HG03175 (cell line): Measurements from ENCODE around the gene ATP6V0A1.
"Not testable (repeated sequence)": the region's sequence is repeated elsewhere in the genome, so short reads cannot be mapped to it uniquely, and the experiment has no call there.

Experiments used
- ATAC-seq: cut with Tn5 transposase; IDR thresholded peaks from one replicate; pipeline ENCODE4 v1.9.1; 2021; ENCODE audit warnings: mild to moderate bottlenecking, moderate library complexity; ENCODE audit not compliant: unreplicated experiment

Gene ATP6V0A1

DNA sequence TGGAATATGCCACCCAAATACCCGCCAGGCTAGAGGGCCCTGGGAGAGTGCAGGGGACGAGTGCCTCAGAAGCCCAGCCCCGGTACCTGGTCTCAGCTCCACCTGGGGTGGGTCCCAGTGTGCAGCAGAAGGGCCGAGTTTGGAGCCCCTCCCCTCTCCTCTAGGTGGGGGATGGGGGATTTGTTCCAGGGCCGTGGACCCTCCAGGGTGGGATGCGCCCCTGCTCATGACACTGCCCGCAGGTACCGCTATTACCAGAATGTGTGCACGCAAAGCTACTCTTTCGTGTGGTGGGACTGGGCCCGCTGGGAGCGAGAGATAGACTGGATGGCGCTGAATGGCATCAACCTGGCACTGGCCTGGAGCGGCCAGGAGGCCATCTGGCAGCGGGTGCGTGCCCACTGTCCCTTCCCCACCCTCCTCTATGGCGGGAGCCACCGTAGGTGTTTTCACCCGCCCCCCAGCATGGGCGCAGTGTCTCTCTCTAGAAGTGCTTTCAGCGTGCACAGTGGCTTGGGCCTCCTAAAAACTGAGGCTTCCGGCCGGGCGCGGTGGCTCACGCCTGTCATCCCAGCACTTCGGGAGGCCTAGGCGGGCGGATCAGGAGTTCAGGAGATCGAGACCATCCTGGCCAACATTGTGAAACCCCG lies 78.6 kb downstream of the ATP6V0A1 start:
- ATAC-seq, result no peak

DNA sequence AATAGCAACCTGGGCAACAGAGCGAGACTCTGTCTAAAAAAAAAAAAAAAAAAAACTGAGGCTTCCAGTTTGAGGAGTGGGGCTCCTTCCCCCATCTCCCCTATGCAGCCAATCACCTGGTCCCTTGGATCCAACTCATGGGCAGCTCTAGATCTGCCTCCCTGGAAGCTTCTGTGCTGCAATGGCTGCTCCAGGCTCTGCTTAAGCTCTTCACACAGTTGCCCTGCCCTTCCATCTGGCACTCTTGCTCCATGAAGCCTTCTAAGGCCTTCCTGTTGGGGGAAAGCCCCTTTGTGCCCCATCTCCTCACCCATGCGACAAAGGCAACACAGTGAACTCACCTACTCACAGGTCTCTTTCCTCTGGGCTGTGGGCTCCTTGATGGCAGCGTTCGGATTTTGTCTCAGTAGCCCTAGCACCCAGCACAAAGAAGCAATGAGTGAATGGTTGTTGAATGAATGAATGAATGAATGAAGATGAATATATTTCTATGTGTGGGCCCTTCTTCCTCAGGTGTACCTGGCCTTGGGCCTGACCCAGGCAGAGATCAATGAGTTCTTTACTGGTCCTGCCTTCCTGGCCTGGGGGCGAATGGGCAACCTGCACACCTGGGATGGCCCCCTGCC lies 79.3 kb downstream of the ATP6V0A1 start:
- no peak for ATAC-seq

DNA sequence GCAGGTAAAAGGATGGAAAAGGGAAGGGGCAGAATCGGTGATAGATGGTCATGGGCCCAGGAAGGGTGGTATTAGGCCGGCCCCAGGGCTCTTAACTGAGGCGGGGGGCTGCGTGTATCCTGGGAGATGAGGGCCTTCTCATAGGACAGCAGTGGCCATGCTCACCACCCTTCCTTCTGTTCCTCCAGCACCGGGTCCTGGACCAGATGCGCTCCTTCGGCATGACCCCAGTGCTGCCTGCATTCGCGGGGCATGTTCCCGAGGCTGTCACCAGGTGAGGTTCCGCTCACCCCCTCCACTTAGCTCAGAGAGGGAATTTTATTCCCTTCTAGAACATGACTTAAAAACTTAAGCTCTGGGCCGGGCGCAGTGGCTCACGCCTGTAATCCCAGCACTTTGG lies 79.8 kb downstream of the ATP6V0A1 start:
- ATAC-seq, result no peak

DNA sequence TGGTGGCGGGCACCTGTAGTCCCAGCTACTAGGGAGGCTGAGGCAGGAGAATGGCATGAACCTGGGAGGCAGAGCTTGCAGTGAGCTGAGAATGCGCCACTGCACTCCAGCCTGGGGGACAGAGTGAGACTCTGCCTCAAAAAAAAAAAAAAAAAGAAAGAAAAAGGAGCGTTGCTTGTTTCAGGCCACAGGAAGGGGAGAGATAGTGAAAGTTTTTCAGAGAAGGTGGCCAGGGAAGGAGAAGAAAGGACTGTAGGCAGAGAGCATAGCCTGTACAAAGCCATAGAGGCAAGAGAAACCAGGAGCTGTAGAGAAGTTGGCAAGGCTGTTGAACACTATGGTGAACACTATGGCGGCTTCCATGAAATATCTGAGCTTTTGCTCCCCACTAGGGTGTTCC lies 81.9 kb downstream of the ATP6V0A1 start:
- ATAC-seq, result not testable (repeated sequence)

- ATAC-seq, result no peak
These were observed 82.6 kb downstream of the ATP6V0A1 start for GRCh38 chr17:42541041-42541833.

- ATAC-seq, result no peak
These were observed 84.8 kb downstream of the ATP6V0A1 start for GRCh38 chr17:42543190-42544079.

DNA sequence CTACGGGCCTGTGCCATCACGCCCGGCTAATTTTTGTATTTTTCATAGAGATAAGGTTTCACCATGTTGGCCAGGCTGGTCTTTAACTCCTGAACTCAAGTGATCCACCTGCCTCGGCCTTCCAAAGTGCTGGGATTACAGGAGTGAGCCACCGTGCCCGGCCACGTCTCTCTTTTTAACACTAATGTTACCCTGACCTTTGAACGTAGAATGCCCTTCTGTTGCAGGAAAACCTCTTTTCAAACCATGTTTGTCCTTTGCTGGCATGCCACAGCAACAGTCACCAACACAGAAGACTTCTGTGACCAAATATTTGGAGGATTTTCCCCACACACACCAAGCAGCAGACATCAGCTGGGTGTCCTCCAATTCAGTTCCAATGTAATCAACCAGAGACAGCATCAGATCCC lies 86.2 kb downstream of the ATP6V0A1 start:
- ATAC-seq, result no peak

- ATAC-seq, result not testable (repeated sequence)
These were observed 87.3 kb downstream of the ATP6V0A1 start for GRCh38 chr17:42545755-42546505.

DNA sequence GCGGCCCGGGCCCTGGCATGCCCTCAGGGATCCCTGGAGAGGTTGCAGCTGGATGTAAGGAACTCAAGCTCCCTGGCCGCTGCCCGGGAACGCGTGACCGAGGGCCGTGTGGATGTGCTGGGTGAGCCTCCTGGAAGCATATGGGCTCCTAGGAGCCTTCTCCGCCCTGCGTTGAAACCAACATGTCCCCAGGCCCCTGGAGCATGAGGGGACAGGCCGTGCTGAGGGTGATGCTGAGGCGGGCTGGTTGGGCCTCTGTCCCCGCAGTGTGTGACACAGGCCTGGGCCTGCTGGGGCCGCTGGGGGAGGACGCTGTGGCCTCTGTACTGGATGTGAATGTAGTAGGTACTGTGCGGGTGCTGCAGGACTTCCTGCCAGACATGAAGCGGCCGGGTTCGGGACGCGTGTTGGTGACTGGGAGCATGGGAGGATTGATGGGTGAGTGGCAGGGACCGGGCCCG lies 88.4 kb downstream of the ATP6V0A1 start:
- ATAC-seq, result no peak

DNA sequence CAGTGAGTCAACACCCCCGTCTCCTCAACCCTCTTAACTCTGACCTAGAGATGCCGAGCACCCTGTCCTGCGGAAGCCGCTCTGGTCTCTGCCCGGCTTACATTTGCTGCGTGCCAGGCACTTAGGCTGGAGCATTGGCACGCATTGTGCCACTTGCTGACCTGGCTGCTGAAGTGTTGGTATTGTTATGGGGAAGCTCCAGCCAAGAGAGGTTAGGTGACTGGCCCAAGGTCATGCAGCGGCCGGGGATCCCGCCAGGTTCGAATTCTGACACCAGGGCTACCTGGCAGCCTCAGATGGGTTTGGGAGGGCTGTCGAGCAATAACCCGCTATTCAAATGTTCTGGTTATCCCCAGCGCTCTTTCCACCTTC lies 89.0 kb downstream of the ATP6V0A1 start:
- ATAC-seq, result no peak

GRCh38 chr17:42548070-42548837 lies 89.6 kb downstream of the ATP6V0A1 start:
- ATAC-seq, result peak; percentile 61

- ATAC-seq, result no peak
These were observed 90.5 kb downstream of the ATP6V0A1 start for GRCh38 chr17:42548993-42549755.

- not testable (repeated sequence) for ATAC-seq
These were observed 94.1 kb downstream of the ATP6V0A1 start, which contains the start of gene HSD17B1 for GRCh38 chr17:42552736-42553135. Gene HSD17B1 (plus strand): TSS chr17:42552923. CDS start chr17:42552934, 11 bp downstream.

- no peak for ATAC-seq
These were observed 94.6 kb downstream of the ATP6V0A1 start for GRCh38 chr17:42553161-42553818.

DNA sequence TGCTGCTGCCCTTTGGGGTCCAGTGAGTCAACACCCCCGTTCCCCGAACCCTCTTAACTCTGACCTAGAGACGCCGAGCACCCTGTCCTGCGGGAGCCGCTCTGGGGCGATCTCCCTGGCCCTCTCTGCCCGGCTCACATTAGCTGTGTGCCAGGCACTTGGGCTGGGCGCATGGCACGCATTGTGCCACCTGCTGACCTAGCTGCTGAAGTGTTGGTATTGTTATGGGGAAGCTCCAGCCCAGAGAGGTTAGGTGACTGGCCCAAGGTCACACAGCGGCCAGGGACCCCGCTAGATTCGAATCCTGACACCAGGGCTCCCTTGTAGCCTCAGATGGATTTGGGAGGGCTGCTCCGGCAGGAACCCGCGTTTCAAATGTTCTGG lies 95.2 kb downstream of the ATP6V0A1 start:
- ATAC-seq, result no peak

DNA sequence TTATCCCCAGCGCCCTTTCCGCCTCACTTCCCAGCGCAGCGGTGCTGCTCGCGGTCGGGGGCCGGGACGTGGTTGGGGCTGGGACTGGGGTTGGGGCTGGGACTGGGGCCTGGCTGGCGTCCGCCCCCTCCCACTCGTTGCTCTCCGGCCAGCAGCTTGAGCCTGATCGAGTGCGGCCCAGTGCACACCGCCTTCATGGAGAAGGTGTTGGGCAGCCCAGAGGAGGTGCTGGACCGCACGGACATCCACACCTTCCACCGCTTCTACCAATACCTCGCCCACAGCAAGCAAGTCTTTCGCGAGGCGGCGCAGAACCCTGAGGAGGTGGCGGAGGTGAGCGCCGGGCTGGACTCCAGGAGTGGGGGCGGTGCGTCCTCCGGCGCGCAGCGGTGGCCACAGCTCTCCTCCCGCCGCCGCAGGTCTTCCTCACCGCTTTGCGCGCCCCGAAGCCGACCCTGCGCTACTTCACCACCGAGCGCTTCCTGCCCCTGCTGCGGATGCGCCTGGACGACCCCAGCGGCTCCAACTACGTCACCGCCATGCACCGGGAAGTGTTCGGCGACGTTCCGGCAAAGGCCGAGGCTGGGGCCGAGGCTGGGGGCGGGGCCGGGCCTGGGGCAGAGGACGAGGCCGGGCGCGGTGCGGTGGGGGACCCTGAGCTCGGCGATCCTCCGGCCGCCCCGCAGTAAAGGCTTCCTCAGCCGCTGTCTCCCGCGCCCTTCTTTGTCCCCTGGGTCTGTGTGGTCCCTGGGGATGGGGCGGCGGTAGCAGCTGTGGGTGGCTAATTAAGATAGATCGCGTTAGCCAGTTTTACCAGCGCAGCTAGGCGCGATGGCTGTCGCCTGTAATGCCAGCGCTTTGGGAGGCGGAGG lies 95.8 kb downstream of the ATP6V0A1 start:
- peak; percentile 82 for ATAC-seq

GRCh38 chr17:42555122-42555622 lies 96.5 kb downstream of the ATP6V0A1 start:
- no peak for ATAC-seq
